ENCODE results near the gene RIPPLY3. TPM values are rescaled to one million over a fixed set of nuclear protein-coding genes. Genes with fewer than 3 reads are reported as not detected.

RIPPLY3 gene
- total and polyA plus RNA-seq, 2 experiments from 2014 or later = 2.5 to 2.8 TPM

DNA sequence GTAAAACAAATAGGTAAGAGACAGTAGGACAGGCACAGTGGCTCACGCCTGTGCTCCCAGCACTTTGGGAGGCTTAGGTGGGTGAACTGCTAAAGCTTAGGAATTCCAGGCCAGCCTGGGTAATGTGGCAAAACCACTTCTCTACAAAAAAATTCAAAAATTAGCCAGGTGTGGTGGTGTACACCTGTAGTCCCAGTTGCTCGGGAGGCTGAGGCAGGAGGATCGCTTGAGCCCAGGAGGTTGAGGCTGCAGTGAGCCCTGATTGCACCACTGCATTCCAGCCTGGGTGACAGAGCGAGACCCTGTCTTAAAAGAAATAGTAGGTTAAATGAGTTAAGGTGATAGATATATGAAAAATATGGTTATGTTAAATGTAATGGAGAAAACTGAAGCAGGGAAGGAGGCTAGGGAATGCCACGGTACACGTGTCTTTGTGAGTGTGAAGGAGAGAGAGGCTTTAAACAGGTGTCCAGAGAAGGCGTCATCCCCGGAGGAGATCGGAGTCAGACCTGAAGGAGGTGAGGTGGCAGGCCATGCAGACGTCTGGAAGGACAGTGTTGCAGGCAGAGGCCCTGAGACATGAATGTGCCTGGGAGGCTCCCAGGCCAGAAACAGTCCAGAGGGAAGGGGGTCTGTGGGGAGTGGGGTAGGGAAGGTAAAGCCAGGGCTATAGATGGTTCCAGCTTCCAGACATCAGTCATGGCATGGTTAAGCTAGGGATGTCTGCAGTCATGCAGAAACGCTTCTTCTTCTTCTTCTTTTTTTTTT is 7.2 kb upstream of the RIPPLY3 start:
- Mint-ChIP-seq H3K4me1 (peaks cover 14% of the 10 kb centered on the region), H3K36me3 (ENCODE audit: low read depth) (no peaks in the 10 kb centered on the region), H3K27ac (no peak overlapping the region), H3K27me3 (ENCODE audit: insufficient read depth, low read depth, poor library complexity) (peaks cover 5% of the 10 kb centered on the region), H3K9me3 (no peaks in the 10 kb centered on the region; the same call in 2 of the 3 replicates), H3K4me3 (no peak overlapping the region)
- DNase-seq (ENCODE audit: low spot score) (no peak), ATAC-seq (no peak)
- no peak overlapping the region for H3K4me2 ChIP-seq
- H3K4me3 ChIP-seq = no peak overlapping the region
- peaks cover 4% of the 10 kb centered on the region for H3K27me3 ChIP-seq (ENCODE audit: insufficient read depth)
- no peaks in the 10 kb centered on the region for H3K79me2 ChIP-seq (replicated peaks; ENCODE audit: insufficient read depth)
- H3K27ac ChIP-seq (ENCODE audit: low read depth) = no peak overlapping the region
- peaks cover 14% of the 10 kb centered on the region; the same call in 1 of the 2 replicates for H3K4me1 ChIP-seq (ENCODE audit: insufficient read depth)
- H4K20me1 ChIP-seq (replicated peaks; ENCODE audit: insufficient read depth) = no peaks in the 10 kb centered on the region
- TF ChIP-seq JUNB (IDR thresholded peaks at IDR 0.05; ENCODE audit: unreplicated experiment) = no peak
- TF ChIP-seq EZH2phosphoT487 (IDR thresholded peaks at IDR 0.05; ENCODE audit: unreplicated experiment) = no peak
- TF ChIP-seq CREB1 (CRISPR knock-in tag; IDR thresholded peaks at IDR 0.05; ENCODE audit: low read depth) = no peak
- TF ChIP-seq EZH2 (IDR thresholded peaks at IDR 0.05; ENCODE audit: low read depth, unreplicated experiment) = no peak
- no peak for TF ChIP-seq POLR2AphosphoS5 (IDR thresholded peaks at IDR 0.05; ENCODE audit: low read depth)
- TF ChIP-seq, protein P1, sequence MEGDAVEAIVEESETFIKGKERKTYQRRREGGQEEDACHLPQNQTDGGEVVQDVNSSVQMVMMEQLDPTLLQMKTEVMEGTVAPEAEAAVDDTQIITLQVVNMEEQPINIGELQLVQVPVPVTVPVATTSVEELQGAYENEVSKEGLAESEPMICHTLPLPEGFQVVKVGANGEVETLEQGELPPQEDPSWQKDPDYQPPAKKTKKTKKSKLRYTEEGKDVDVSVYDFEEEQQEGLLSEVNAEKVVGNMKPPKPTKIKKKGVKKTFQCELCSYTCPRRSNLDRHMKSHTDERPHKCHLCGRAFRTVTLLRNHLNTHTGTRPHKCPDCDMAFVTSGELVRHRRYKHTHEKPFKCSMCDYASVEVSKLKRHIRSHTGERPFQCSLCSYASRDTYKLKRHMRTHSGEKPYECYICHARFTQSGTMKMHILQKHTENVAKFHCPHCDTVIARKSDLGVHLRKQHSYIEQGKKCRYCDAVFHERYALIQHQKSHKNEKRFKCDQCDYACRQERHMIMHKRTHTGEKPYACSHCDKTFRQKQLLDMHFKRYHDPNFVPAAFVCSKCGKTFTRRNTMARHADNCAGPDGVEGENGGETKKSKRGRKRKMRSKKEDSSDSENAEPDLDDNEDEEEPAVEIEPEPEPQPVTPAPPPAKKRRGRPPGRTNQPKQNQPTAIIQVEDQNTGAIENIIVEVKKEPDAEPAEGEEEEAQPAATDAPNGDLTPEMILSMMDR (conservative IDR thresholded peaks at IDR 0.05; ENCODE audit: low read depth in 2 of 2) = no peak
- no peak for TF ChIP-seq ZNF331 (CRISPR knock-in tag; IDR thresholded peaks at IDR 0.05; ENCODE audit: low read depth)
- no peak for TF ChIP-seq NANOG (IDR thresholded peaks at IDR 0.05; ENCODE audit: borderline replicate concordance)
- TF ChIP-seq, protein P2, sequence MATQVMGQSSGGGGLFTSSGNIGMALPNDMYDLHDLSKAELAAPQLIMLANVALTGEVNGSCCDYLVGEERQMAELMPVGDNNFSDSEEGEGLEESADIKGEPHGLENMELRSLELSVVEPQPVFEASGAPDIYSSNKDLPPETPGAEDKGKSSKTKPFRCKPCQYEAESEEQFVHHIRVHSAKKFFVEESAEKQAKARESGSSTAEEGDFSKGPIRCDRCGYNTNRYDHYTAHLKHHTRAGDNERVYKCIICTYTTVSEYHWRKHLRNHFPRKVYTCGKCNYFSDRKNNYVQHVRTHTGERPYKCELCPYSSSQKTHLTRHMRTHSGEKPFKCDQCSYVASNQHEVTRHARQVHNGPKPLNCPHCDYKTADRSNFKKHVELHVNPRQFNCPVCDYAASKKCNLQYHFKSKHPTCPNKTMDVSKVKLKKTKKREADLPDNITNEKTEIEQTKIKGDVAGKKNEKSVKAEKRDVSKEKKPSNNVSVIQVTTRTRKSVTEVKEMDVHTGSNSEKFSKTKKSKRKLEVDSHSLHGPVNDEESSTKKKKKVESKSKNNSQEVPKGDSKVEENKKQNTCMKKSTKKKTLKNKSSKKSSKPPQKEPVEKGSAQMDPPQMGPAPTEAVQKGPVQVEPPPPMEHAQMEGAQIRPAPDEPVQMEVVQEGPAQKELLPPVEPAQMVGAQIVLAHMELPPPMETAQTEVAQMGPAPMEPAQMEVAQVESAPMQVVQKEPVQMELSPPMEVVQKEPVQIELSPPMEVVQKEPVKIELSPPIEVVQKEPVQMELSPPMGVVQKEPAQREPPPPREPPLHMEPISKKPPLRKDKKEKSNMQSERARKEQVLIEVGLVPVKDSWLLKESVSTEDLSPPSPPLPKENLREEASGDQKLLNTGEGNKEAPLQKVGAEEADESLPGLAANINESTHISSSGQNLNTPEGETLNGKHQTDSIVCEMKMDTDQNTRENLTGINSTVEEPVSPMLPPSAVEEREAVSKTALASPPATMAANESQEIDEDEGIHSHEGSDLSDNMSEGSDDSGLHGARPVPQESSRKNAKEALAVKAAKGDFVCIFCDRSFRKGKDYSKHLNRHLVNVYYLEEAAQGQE (IDR thresholded peaks at IDR 0.05; ENCODE audit: unreplicated experiment) = no peak
- TF ChIP-seq STAT1 (IDR thresholded peaks at IDR 0.05; ENCODE audit: unreplicated experiment) = no peak
- TF ChIP-seq, protein P3, sequence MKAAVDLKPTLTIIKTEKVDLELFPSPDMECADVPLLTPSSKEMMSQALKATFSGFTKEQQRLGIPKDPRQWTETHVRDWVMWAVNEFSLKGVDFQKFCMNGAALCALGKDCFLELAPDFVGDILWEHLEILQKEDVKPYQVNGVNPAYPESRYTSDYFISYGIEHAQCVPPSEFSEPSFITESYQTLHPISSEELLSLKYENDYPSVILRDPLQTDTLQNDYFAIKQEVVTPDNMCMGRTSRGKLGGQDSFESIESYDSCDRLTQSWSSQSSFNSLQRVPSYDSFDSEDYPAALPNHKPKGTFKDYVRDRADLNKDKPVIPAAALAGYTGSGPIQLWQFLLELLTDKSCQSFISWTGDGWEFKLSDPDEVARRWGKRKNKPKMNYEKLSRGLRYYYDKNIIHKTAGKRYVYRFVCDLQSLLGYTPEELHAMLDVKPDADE (IDR thresholded peaks at IDR 0.05) = no peak
- TF ChIP-seq, protein P4, sequence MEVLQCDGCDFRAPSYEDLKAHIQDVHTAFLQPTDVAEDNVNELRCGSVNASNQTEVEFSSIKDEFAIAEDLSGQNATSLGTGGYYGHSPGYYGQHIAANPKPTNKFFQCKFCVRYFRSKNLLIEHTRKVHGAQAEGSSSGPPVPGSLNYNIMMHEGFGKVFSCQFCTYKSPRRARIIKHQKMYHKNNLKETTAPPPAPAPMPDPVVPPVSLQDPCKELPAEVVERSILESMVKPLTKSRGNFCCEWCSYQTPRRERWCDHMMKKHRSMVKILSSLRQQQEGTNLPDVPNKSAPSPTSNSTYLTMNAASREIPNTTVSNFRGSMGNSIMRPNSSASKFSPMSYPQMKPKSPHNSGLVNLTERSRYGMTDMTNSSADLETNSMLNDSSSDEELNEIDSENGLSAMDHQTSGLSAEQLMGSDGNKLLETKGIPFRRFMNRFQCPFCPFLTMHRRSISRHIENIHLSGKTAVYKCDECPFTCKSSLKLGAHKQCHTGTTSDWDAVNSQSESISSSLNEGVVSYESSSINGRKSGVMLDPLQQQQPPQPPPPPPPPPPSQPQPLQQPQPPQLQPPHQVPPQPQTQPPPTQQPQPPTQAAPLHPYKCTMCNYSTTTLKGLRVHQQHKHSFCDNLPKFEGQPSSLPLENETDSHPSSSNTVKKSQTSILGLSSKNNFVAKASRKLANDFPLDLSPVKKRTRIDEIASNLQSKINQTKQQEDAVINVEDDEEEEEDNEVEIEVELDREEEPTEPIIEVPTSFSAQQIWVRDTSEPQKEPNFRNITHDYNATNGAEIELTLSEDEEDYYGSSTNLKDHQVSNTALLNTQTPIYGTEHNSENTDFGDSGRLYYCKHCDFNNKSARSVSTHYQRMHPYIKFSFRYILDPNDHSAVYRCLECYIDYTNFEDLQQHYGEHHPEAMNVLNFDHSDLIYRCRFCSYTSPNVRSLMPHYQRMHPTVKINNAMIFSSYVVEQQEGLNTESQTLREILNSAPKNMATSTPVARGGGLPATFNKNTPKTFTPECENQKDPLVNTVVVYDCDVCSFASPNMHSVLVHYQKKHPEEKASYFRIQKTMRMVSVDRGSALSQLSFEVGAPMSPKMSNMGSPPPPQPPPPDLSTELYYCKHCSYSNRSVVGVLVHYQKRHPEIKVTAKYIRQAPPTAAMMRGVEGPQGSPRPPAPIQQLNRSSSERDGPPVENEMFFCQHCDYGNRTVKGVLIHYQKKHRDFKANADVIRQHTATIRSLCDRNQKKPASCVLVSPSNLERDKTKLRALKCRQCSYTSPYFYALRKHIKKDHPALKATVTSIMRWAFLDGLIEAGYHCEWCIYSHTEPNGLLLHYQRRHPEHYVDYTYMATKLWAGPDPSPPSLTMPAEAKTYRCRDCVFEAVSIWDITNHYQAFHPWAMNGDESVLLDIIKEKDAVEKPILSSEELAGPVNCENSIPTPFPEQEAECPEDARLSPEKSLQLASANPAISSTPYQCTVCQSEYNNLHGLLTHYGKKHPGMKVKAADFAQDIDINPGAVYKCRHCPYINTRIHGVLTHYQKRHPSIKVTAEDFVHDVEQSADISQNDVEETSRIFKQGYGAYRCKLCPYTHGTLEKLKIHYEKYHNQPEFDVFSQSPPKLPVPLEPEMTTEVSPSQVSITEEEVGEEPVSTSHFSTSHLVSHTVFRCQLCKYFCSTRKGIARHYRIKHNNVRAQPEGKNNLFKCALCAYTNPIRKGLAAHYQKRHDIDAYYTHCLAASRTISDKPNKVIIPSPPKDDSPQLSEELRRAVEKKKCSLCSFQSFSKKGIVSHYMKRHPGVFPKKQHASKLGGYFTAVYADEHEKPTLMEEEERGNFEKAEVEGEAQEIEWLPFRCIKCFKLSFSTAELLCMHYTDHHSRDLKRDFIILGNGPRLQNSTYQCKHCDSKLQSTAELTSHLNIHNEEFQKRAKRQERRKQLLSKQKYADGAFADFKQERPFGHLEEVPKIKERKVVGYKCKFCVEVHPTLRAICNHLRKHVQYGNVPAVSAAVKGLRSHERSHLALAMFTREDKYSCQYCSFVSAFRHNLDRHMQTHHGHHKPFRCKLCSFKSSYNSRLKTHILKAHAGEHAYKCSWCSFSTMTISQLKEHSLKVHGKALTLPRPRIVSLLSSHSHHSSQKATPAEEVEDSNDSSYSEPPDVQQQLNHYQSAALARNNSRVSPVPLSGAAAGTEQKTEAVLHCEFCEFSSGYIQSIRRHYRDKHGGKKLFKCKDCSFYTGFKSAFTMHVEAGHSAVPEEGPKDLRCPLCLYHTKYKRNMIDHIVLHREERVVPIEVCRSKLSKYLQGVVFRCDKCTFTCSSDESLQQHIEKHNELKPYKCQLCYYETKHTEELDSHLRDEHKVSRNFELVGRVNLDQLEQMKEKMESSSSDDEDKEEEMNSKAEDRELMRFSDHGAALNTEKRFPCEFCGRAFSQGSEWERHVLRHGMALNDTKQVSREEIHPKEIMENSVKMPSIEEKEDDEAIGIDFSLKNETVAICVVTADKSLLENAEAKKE (CRISPR knock-in tag; IDR thresholded peaks at IDR 0.05) = no peak
- no peak for TF ChIP-seq ZNF114 (CRISPR knock-in tag; IDR thresholded peaks at IDR 0.05)
- no peaks in the 10 kb centered on the region for H3K36me3 ChIP-seq (ENCODE audit: insufficient read depth)
- no peaks in the 10 kb centered on the region for H3K9me2 ChIP-seq (ENCODE audit: insufficient read depth)
- H3F3A ChIP-seq (replicated peaks; ENCODE audit: low read depth) = no peaks in the 10 kb centered on the region
- H2AFZ ChIP-seq = no peak overlapping the region

Data from GM23338 (cell line).